Stimulated activated naive CD8-positive, alpha-beta T cell treated with anti-CD3 and anti-CD28 coated beads, Interleukin-15, Interleukin-2, amounts not matched to agents 100 U/mL and 50 U/mL, for 24 hours (primary cell): ENCODE data around the gene LIN54.
"Not testable (repeated sequence)": the region's sequence is repeated elsewhere in the genome, so short reads cannot be mapped to it uniquely, and the experiment has no call there.

ENCODE experiments used
- ATAC-seq: fragments of 150-1000 bp; cut with Tn5 transposase; one replicate; pipeline ENCODE4 v1.10.0; 2021
- DNase-seq: peaks from one replicate; pipeline ENCODE4 v3.0.0; 2021

The LIN54 gene

GRCh38 chr4:83010522-83011318, at the start of gene LIN54:
Gene LIN54 (minus strand): TSS chr4:83010823. CDS start chr4:82984844, 25,979 bp downstream.
- ATAC-seq (peak; percentile 56), DNase-seq (peak; percentile 83)

- no peak for ATAC-seq
Measured at GRCh38 chr4:83054928-83055327, 44.3 kb upstream of the LIN54 start.

GRCh38 chr4:83048781-83049180, 38.2 kb upstream of the LIN54 start:
- not testable (repeated sequence) for ATAC-seq, DNase-seq

More at GRCh38 chr4:83054928-83055327, 44.3 kb upstream of the LIN54 start:
- no peak for DNase-seq

- ATAC-seq (no peak), DNase-seq (no peak)
Measured at GRCh38 chr4:83046693-83047473, 36.3 kb upstream of the LIN54 start.

- DNase-seq (no peak), ATAC-seq (no peak)
Measured at GRCh38 chr4:83043801-83044407, 33.3 kb upstream of the LIN54 start.

- not testable (repeated sequence) for ATAC-seq, DNase-seq
Measured at GRCh38 chr4:83043157-83043556, 32.5 kb upstream of the LIN54 start.

GRCh38 chr4:83040269-83040668, 29.6 kb upstream of the LIN54 start:
- no peak for DNase-seq
- ATAC-seq, result no peak

- ATAC-seq (no peak), DNase-seq (no peak)
Measured at GRCh38 chr4:83036991-83037665, 26.5 kb upstream of the LIN54 start.

- DNase-seq, result peak; percentile 94
- ATAC-seq, result peak; percentile 100
Measured at GRCh38 chr4:83034630-83035494, 24.2 kb upstream of the LIN54 start, which contains the start of gene COPS4. Gene COPS4 (plus strand): TSS chr4:83035183. CDS start chr4:83035225, 42 bp downstream.

- DNase-seq, result no peak
- ATAC-seq, result no peak
Measured at GRCh38 chr4:83029688-83030087, 19.1 kb upstream of the LIN54 start.

GRCh38 chr4:83028976-83029375, 18.4 kb upstream of the LIN54 start:
- no peak for ATAC-seq

GRCh38 chr4:83025563-83025962, 14.9 kb upstream of the LIN54 start:
- ATAC-seq (no peak), DNase-seq (no peak)

More at GRCh38 chr4:83028976-83029375, 18.4 kb upstream of the LIN54 start:
- no peak for DNase-seq

GRCh38 chr4:83024233-83024632, 13.6 kb upstream of the LIN54 start:
- no peak for ATAC-seq
- DNase-seq, result no peak

GRCh38 chr4:83023599-83023998, 13.0 kb upstream of the LIN54 start:
- not testable (repeated sequence) for ATAC-seq, DNase-seq

- DNase-seq (no peak), ATAC-seq (peak; percentile 62)
Measured at GRCh38 chr4:83022724-83023450, 12.3 kb upstream of the LIN54 start.

- no peak for DNase-seq
- peak; percentile 81 for ATAC-seq
Measured at GRCh38 chr4:83019794-83020494, 9.3 kb upstream of the LIN54 start.

- no peak for DNase-seq
- ATAC-seq, result no peak
Measured at GRCh38 chr4:83013902-83014301, 3.3 kb upstream of the LIN54 start.

- no peak for DNase-seq
- ATAC-seq, result no peak
Measured at GRCh38 chr4:83013420-83013867, 2.8 kb upstream of the LIN54 start.

- ATAC-seq, result peak; percentile 89
- peak; percentile 98 for DNase-seq
Measured at GRCh38 chr4:83012687-83013419, 2.2 kb upstream of the LIN54 start.
